ENCODE results near the gene EIF3A. TPM values are rescaled to one million over a fixed set of nuclear protein-coding genes. Genes with fewer than 3 reads are reported as not detected.
"Not testable (repeated sequence)": the region's sequence is repeated elsewhere in the genome, so short reads cannot be mapped to it uniquely, and the experiment has no call there.

EIF3A gene
- total and polyA plus RNA-seq, 2 of the 8 experiments (the other 6 are each of a cell fraction or from before 2014, with no cell fraction given), result 26.8 to 209 TPM

- WGBS, 2 experiments (ENCODE audit: extremely low coverage in 1 of 2, insufficient coverage in 1 of 2, insufficient read length in 1 of 2, insufficient replicate concordance in 2 of 2, low coverage in 1 of 2, low lambda C conversion rate in 2 of 2, missing lambda C conversion rate in 1 of 2), result 87% methylated on average over 2 of the region's 2 CpGs; no CpG with 5 or more reads in 1 of the 2 experiments
- H3K18ac ChIP-seq (ENCODE audit: extremely low read depth, low read length); H2BK20ac ChIP-seq (ENCODE audit: low read length); H3K9me3 ChIP-seq (ENCODE audit: insufficient read depth in 2 of 2, low read depth in 1 of 2, low read length in 1 of 2); H2AFZ ChIP-seq (ENCODE audit: low read length); H2BK5ac ChIP-seq (ENCODE audit: low read depth, low read length); H3K4ac ChIP-seq (replicated peaks; ENCODE audit: insufficient read length, low read depth, low read length); H2BK15ac ChIP-seq (ENCODE audit: low read length); H2AK5ac ChIP-seq (ENCODE audit: low read depth, low read length); H3K4me3 ChIP-seq (ENCODE audit: extremely low read depth in 1 of 4, insufficient read depth in 2 of 4, low read depth in 3 of 4, low read length in 4 of 4); H2BK120ac ChIP-seq (replicated peaks; ENCODE audit: low read depth, low read length); H3K79me1 ChIP-seq (ENCODE audit: low read depth, low read length); H3K14ac ChIP-seq (ENCODE audit: insufficient read length); CTCF ChIA-PET (ENCODE audit: partially characterized antibody); H4K20me1 ChIP-seq (replicated peaks in 1 of 2; ENCODE audit: control insufficient read depth in 1 of 2, insufficient read depth in 2 of 2, low read length in 2 of 2); H3K9ac ChIP-seq (replicated peaks in 1 of 4; ENCODE audit: extremely low read depth in 1 of 4, low read depth in 3 of 4, low read length in 3 of 4); DNase-seq (ENCODE audit: low read depth in 1 of 2, low spot score in 2 of 2); H4K8ac ChIP-seq (ENCODE audit: extremely low read depth, insufficient read depth, low read length); H3K23me2 ChIP-seq (ENCODE audit: low read depth, low read length); POLR2A ChIA-PET (ENCODE audit: partially characterized antibody); H3K23ac ChIP-seq (ENCODE audit: insufficient read length); H3K27me3 ChIP-seq (replicated peaks in 1 of 4; ENCODE audit: control insufficient read depth in 3 of 4, extremely low read depth in 1 of 4, insufficient read depth in 3 of 4, low read length in 3 of 4); H3K4me2 ChIP-seq (ENCODE audit: insufficient read depth in 1 of 2, low read depth in 2 of 2, low read length in 2 of 2); H2BK12ac ChIP-seq (ENCODE audit: low read depth, low read length); H3K4me1 ChIP-seq (replicated peaks in 1 of 4; ENCODE audit: control insufficient read depth in 3 of 4, insufficient read depth in 4 of 4, low read length in 3 of 4); H4K5ac ChIP-seq (ENCODE audit: insufficient read length, low read depth, low read length); H4K91ac ChIP-seq (replicated peaks; ENCODE audit: insufficient read length, low read length); FAIRE-seq; H3K56ac ChIP-seq (replicated peaks; ENCODE audit: insufficient read length, low read depth, low read length); H3K27ac ChIP-seq (ENCODE audit: low read depth, low read length): not testable (repeated sequence)
- H3K79me2 ChIP-seq (ENCODE audit: control insufficient read depth in 1 of 2, insufficient read depth in 2 of 2, low read length in 2 of 2), result peaks cover 0 to 14% of the 10 kb centered on the region in 2 experiments; a peak in 2 of 4 replicates
- peaks cover 6 to 42% (median 17%) of the 10 kb centered on the region in 4 experiments for H3K36me3 ChIP-seq (ENCODE audit: control insufficient read depth in 2 of 4, insufficient read depth in 4 of 4, low read length in 3 of 4)
These were observed 27.2 kb upstream of the EIF3A start for GRCh38 chr10:119107771-119108170.

- H2BK12ac ChIP-seq (ENCODE audit: low read depth, low read length); CTCF ChIA-PET (ENCODE audit: partially characterized antibody): not testable (repeated sequence)
These were observed 26.5 kb upstream of the EIF3A start for GRCh38 chr10:119107106-119107505.

More at GRCh38 chr10:119107106-119107505, 26.5 kb upstream of the EIF3A start:
- H3K27ac ChIP-seq (ENCODE audit: low read depth, low read length); H3K4me3 ChIP-seq (ENCODE audit: extremely low read depth in 1 of 4, insufficient read depth in 2 of 4, low read depth in 3 of 4, low read length in 4 of 4); H4K5ac ChIP-seq (ENCODE audit: insufficient read length, low read depth, low read length); H3K9me3 ChIP-seq (ENCODE audit: insufficient read depth in 2 of 2, low read depth in 1 of 2, low read length in 1 of 2); H4K91ac ChIP-seq (replicated peaks; ENCODE audit: insufficient read length, low read length); FAIRE-seq; H3K18ac ChIP-seq (ENCODE audit: extremely low read depth, low read length); H3K14ac ChIP-seq (ENCODE audit: insufficient read length); H3K56ac ChIP-seq (replicated peaks; ENCODE audit: insufficient read length, low read depth, low read length); H3K4me1 ChIP-seq (replicated peaks in 1 of 4; ENCODE audit: control insufficient read depth in 3 of 4, insufficient read depth in 4 of 4, low read length in 3 of 4); H3K4ac ChIP-seq (replicated peaks; ENCODE audit: insufficient read length, low read depth, low read length); H4K20me1 ChIP-seq (replicated peaks in 1 of 2; ENCODE audit: control insufficient read depth in 1 of 2, insufficient read depth in 2 of 2, low read length in 2 of 2); H3K9ac ChIP-seq (replicated peaks in 1 of 4; ENCODE audit: extremely low read depth in 1 of 4, low read depth in 3 of 4, low read length in 3 of 4); H3K79me1 ChIP-seq (ENCODE audit: low read depth, low read length); DNase-seq (ENCODE audit: low read depth in 1 of 2, low spot score in 2 of 2); H3K23ac ChIP-seq (ENCODE audit: insufficient read length); H3K4me2 ChIP-seq (ENCODE audit: insufficient read depth in 1 of 2, low read depth in 2 of 2, low read length in 2 of 2); H2BK5ac ChIP-seq (ENCODE audit: low read depth, low read length); H2BK15ac ChIP-seq (ENCODE audit: low read length); H2BK20ac ChIP-seq (ENCODE audit: low read length); H3K23me2 ChIP-seq (ENCODE audit: low read depth, low read length); H2AFZ ChIP-seq (ENCODE audit: low read length); H3K27me3 ChIP-seq (replicated peaks in 1 of 4; ENCODE audit: control insufficient read depth in 3 of 4, extremely low read depth in 1 of 4, insufficient read depth in 3 of 4, low read length in 3 of 4); H2AK5ac ChIP-seq (ENCODE audit: low read depth, low read length); H2BK120ac ChIP-seq (replicated peaks; ENCODE audit: low read depth, low read length); H4K8ac ChIP-seq (ENCODE audit: extremely low read depth, insufficient read depth, low read length): not testable (repeated sequence)
- Histone ChIP-seq H3K36me3 (ENCODE audit: control insufficient read depth in 2 of 4, insufficient read depth in 4 of 4, low read length in 3 of 4) (peaks cover 4 to 36% (median 14%) of the 10 kb centered on the region in 4 experiments), H3K79me2 (ENCODE audit: control insufficient read depth in 1 of 2, insufficient read depth in 2 of 2, low read length in 2 of 2) (peaks cover 0 to 14% of the 10 kb centered on the region in 2 experiments; a peak in 2 of 4 replicates)
- WGBS, 2 experiments (ENCODE audit: extremely low coverage in 1 of 2, insufficient coverage in 1 of 2, insufficient read length in 1 of 2, insufficient replicate concordance in 2 of 2, low coverage in 1 of 2, low lambda C conversion rate in 2 of 2, missing lambda C conversion rate in 1 of 2), result 92% methylated on average over 6 of the region's 6 CpGs; no CpG with 5 or more reads in 1 of the 2 experiments
- POLR2A ChIA-PET (ENCODE audit: partially characterized antibody), result interaction anchor here (1.5 kb wide), 1 partner anchor 9 kb away, joined by 8 read pairs; no protein-coding TSS in a partner anchor
